ENCODE data around the gene PARP8. TPM values are rescaled to one million over a fixed set of nuclear protein-coding genes. Genes with fewer than 3 reads are reported as not detected.

PARP8 gene
- total RNA-seq, 1 donor from 2014 or later = 13.6 TPM

DNA sequence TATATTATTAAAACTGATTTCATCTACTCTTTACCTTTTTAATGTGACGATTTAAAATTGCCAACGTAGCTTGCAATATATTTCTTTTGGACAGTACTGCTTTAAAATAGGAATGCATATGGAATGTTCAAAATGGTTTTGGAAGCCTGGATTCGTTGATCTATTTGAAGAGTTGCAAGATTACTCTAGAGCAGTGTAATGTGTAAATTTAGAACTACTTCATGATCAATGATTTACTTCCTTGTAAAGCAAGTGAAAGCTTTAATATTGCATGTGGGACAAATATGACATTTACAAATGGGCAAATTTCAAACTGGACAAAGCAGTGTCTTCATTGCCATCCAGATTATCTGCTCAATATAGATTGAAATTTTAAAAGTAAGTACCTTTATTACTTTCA, 38.3 kb downstream of the PARP8 start:
- Mint-ChIP-seq H3K4me1 (ENCODE audit: unreplicated experiment) (no peaks in the 10 kb centered on the region), H3K27ac (ENCODE audit: unreplicated experiment) (no peak overlapping the region), H3K4me3 (ENCODE audit: unreplicated experiment) (no peak overlapping the region), H3K27me3 (ENCODE audit: unreplicated experiment) (no peaks in the 10 kb centered on the region), H3K36me3 (ENCODE audit: low read depth, unreplicated experiment) (no peaks in the 10 kb centered on the region), H3K9me3 (ENCODE audit: unreplicated experiment) (no peaks in the 10 kb centered on the region)
- no peak for TF ChIP-seq CTCF (IDR thresholded peaks at IDR 0.05; ENCODE audit: unreplicated experiment)
- no peak for DNase-seq (ENCODE audit: low spot score)

DNA sequence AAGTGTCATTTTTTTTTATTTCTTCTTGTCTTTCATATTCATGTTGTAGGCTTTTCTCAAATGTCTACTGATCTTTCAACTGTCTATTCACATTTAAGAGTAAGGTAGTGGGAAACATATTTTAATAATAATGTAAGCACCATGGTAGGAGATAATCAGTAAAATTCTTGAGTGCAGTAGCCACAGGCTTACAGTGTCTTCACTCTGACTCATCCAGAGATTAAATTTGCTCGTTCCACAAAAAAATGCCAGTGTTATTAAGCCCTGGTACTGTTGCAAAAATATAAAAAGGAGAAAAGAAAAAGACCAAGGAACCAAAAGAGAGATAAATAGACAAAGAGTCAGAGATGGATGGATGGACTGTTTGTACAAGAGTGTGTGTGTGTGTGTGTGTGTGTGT, 43.0 kb downstream of the PARP8 start:
- no peaks in the 10 kb centered on the region for H3K9me3 Mint-ChIP-seq (ENCODE audit: unreplicated experiment)
- H3K27me3 Mint-ChIP-seq (ENCODE audit: unreplicated experiment) = no peaks in the 10 kb centered on the region
- no peak for DNase-seq (ENCODE audit: low spot score)
- no peak overlapping the region for H3K27ac Mint-ChIP-seq (ENCODE audit: unreplicated experiment)
- TF ChIP-seq CTCF (IDR thresholded peaks at IDR 0.05; ENCODE audit: unreplicated experiment) = no peak
- H3K4me1 Mint-ChIP-seq (ENCODE audit: unreplicated experiment) = no peaks in the 10 kb centered on the region
- no peak overlapping the region for H3K4me3 Mint-ChIP-seq (ENCODE audit: unreplicated experiment)
- H3K36me3 Mint-ChIP-seq (ENCODE audit: low read depth, unreplicated experiment) = no peaks in the 10 kb centered on the region

DNA sequence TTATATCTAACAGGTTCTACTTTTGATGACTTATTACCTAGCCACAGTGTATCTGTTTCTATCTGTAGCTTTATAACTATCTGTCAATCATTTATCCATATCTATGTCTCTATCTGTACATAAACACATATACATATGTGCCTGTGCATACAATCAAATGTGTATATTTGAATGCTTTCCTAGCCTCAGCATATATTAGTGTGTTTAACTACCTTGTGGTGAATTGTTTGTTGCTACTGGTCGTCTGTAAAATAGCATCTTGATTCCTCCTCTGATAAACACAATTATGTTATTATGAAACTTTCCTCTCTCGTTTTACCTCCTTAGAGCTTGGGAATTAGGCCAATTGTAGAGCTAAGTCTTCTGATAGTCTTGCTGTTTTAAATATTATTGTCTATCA, 44.4 kb downstream of the PARP8 start:
- no peak overlapping the region for H3K4me3 Mint-ChIP-seq (ENCODE audit: unreplicated experiment)
- H3K36me3 Mint-ChIP-seq (ENCODE audit: low read depth, unreplicated experiment) = no peaks in the 10 kb centered on the region
- DNase-seq (ENCODE audit: low spot score) = no peak
- no peak overlapping the region for H3K27ac Mint-ChIP-seq (ENCODE audit: unreplicated experiment)
- no peak for TF ChIP-seq CTCF (IDR thresholded peaks at IDR 0.05; ENCODE audit: unreplicated experiment)
- H3K4me1 Mint-ChIP-seq (ENCODE audit: unreplicated experiment) = no peaks in the 10 kb centered on the region
- no peaks in the 10 kb centered on the region for H3K9me3 Mint-ChIP-seq (ENCODE audit: unreplicated experiment)
- no peaks in the 10 kb centered on the region for H3K27me3 Mint-ChIP-seq (ENCODE audit: unreplicated experiment)

DNA sequence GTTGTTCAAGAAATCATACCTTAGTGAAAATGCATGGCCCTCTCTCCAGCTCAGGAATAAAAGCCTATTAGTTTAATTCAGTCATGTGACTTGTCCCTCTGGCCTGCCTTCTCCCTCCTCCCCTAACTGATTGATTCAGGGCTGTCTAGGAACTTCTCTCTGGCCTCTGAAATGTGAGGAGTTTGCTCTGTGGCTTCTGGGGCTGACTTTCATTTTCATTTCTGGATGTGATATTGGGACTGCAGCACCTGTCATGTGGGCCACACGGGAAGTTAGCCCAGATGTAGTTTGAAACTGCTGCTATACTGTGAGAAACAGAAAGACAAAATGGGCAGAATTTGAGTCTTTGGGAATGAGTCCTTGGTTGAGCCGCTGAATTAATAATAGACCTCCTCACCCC, 44.8 kb downstream of the PARP8 start:
- H3K9me3 Mint-ChIP-seq (ENCODE audit: unreplicated experiment) = no peaks in the 10 kb centered on the region
- H3K36me3 Mint-ChIP-seq (ENCODE audit: low read depth, unreplicated experiment) = no peaks in the 10 kb centered on the region
- no peak overlapping the region for H3K4me3 Mint-ChIP-seq (ENCODE audit: unreplicated experiment)
- no peak for DNase-seq (ENCODE audit: low spot score)
- H3K4me1 Mint-ChIP-seq (ENCODE audit: unreplicated experiment) = no peaks in the 10 kb centered on the region
- H3K27me3 Mint-ChIP-seq (ENCODE audit: unreplicated experiment) = no peaks in the 10 kb centered on the region
- TF ChIP-seq CTCF (IDR thresholded peaks at IDR 0.05; ENCODE audit: unreplicated experiment) = no peak
- no peak overlapping the region for H3K27ac Mint-ChIP-seq (ENCODE audit: unreplicated experiment)

GRCh38 chr5:50712479-50712878, 46.0 kb downstream of the PARP8 start:
- TF ChIP-seq CTCF (IDR thresholded peaks at IDR 0.05; ENCODE audit: unreplicated experiment) = no peak
- H3K9me3 Mint-ChIP-seq (ENCODE audit: unreplicated experiment) = no peaks in the 10 kb centered on the region
- no peaks in the 10 kb centered on the region for H3K27me3 Mint-ChIP-seq (ENCODE audit: unreplicated experiment)
- no peak overlapping the region for H3K27ac Mint-ChIP-seq (ENCODE audit: unreplicated experiment)
- H3K4me1 Mint-ChIP-seq (ENCODE audit: unreplicated experiment) = no peaks in the 10 kb centered on the region
- no peak overlapping the region for H3K4me3 Mint-ChIP-seq (ENCODE audit: unreplicated experiment)
- no peak for DNase-seq (ENCODE audit: low spot score)
- H3K36me3 Mint-ChIP-seq (ENCODE audit: low read depth, unreplicated experiment) = no peaks in the 10 kb centered on the region
